Measurements from ENCODE around the gene FREM2. TPM values are rescaled to one million over a fixed set of nuclear protein-coding genes. Genes with fewer than 3 reads are reported as not detected.

Gene FREM2
- total RNA-seq, 1 experiment from 2014 or later: 0.04 TPM

- intact Hi-C loops (cut with micrococcal nuclease): no loop called here
- no peak overlapping the region for H3K27ac ChIP-seq (ENCODE audit: low read length)
- H3K9ac ChIP-seq (ENCODE audit: low read length): no peak overlapping the region
- DNase-seq: peak; percentile 36
- no peaks in the 10 kb centered on the region for H3K4me1 ChIP-seq (ENCODE audit: insufficient read depth, low read length)
- no peaks in the 10 kb centered on the region for H3K27me3 ChIP-seq (ENCODE audit: low read length)
- H3K9me2 ChIP-seq (replicated peaks; ENCODE audit: low read length): no peaks in the 10 kb centered on the region
- H3K36me3 ChIP-seq (ENCODE audit: low read depth, low read length): no peaks in the 10 kb centered on the region
- ChIA-PET POLR2A (ENCODE audit: unreplicated experiment) (no interaction called here), CTCF (no interaction called here)
- BruUV-seq (replicated peaks): no TSS peak
- ATAC-seq: no peak
- H3K79me2 ChIP-seq (ENCODE audit: low read length): no peaks in the 10 kb centered on the region
- H4K20me1 ChIP-seq (ENCODE audit: low read length): no peaks in the 10 kb centered on the region
- H3K4me2 ChIP-seq (ENCODE audit: low read length): no peak overlapping the region
- no peaks in the 10 kb centered on the region for H3F3A ChIP-seq (ENCODE audit: low read length, unreplicated experiment)
- H3K9me3 ChIP-seq (ENCODE audit: low read length): no peaks in the 10 kb centered on the region
- no peak overlapping the region for H2AFZ ChIP-seq (ENCODE audit: low read length)
- H3K4me3 ChIP-seq (ENCODE audit: low read length): no peak overlapping the region
- TF ChIP-seq CTCF (conservative IDR thresholded peaks at IDR 0.05; ENCODE audit: low read depth, low read length) (peak; percentile 56), EZH2phosphoT487 (IDR thresholded peaks at IDR 0.05; ENCODE audit: borderline replicate concordance, low read length) (no peak)
Measured at GRCh38 chr13:38641164-38641948, 45.5 kb upstream of the FREM2 start.

GRCh38 chr13:38647312-38647711 is 39.6 kb upstream of the FREM2 start:
- H3K27me3 ChIP-seq (ENCODE audit: low read length): peaks cover 30% of the 10 kb centered on the region; the same call in 1 of the 2 replicates
- no peaks in the 10 kb centered on the region for H3K36me3 ChIP-seq (ENCODE audit: low read depth, low read length)
- H3K9me2 ChIP-seq (replicated peaks; ENCODE audit: low read length): no peaks in the 10 kb centered on the region
- no peak overlapping the region for H3K27ac ChIP-seq (ENCODE audit: low read length)
- H3K4me1 ChIP-seq (ENCODE audit: insufficient read depth, low read length): no peaks in the 10 kb centered on the region
- no TSS peak for BruUV-seq (replicated peaks)
- TF ChIP-seq EZH2phosphoT487 (IDR thresholded peaks at IDR 0.05; ENCODE audit: borderline replicate concordance, low read length): no peak
- no peak overlapping the region for H2AFZ ChIP-seq (ENCODE audit: low read length)
- no peak overlapping the region for H3K4me3 ChIP-seq (ENCODE audit: low read length)
- no peaks in the 10 kb centered on the region for H4K20me1 ChIP-seq (ENCODE audit: low read length)
- no peak overlapping the region for H3K9ac ChIP-seq (ENCODE audit: low read length)
- POLR2A ChIA-PET (ENCODE audit: unreplicated experiment): no interaction called here
- DNase-seq: no peak
- no peak overlapping the region for H3K4me2 ChIP-seq (ENCODE audit: low read length)
- ATAC-seq: no peak
- H3F3A ChIP-seq (ENCODE audit: low read length, unreplicated experiment): no peaks in the 10 kb centered on the region
- CTCF ChIA-PET: no interaction called here
- no peaks in the 10 kb centered on the region for H3K79me2 ChIP-seq (ENCODE audit: low read length)
- H3K9me3 ChIP-seq (ENCODE audit: low read length): no peaks in the 10 kb centered on the region
- intact Hi-C loops (cut with micrococcal nuclease): no loop called here

GRCh38 chr13:38648912-38649311 is 38.0 kb upstream of the FREM2 start:
- TF ChIP-seq CTCF (conservative IDR thresholded peaks at IDR 0.05; ENCODE audit: low read depth, low read length): no peak
- no peak for TF ChIP-seq EZH2 (IDR thresholded peaks at IDR 0.05; ENCODE audit: low read length, unreplicated experiment)
- TF ChIP-seq EZH2phosphoT487 (IDR thresholded peaks at IDR 0.05; ENCODE audit: borderline replicate concordance, low read length): no peak
- Histone ChIP-seq H3K27ac (ENCODE audit: low read length) (no peak overlapping the region), H3K36me3 (ENCODE audit: low read depth, low read length) (no peaks in the 10 kb centered on the region), H3K4me3 (ENCODE audit: low read length) (no peak overlapping the region), H3K9me2 (replicated peaks; ENCODE audit: low read length) (no peaks in the 10 kb centered on the region), H2AFZ (ENCODE audit: low read length) (no peak overlapping the region), H3K9me3 (ENCODE audit: low read length) (no peaks in the 10 kb centered on the region), H4K20me1 (ENCODE audit: low read length) (no peaks in the 10 kb centered on the region), H3K9ac (ENCODE audit: low read length) (no peak overlapping the region), H3F3A (ENCODE audit: low read length, unreplicated experiment) (no peaks in the 10 kb centered on the region), H3K4me1 (ENCODE audit: insufficient read depth, low read length) (no peaks in the 10 kb centered on the region), H3K27me3 (ENCODE audit: low read length) (peaks cover 46% of the 10 kb centered on the region), H3K4me2 (ENCODE audit: low read length) (no peak overlapping the region), H3K79me2 (ENCODE audit: low read length) (no peaks in the 10 kb centered on the region)
- ATAC-seq (no peak), DNase-seq (no peak)
- BruUV-seq (replicated peaks): no TSS peak
- POLR2A ChIA-PET (ENCODE audit: unreplicated experiment): no interaction called here
- intact Hi-C loops (cut with micrococcal nuclease): no loop called here
- CTCF ChIA-PET: no interaction called here

All from PC-3 (cell line).